ENCODE data around the gene DHX38.
"Not testable (repeated sequence)": the region's sequence is repeated elsewhere in the genome, so short reads cannot be mapped to it uniquely, and the experiment has no call there.

Gene DHX38

GRCh38 chr16:72093448-72094265, at the start of gene DHX38, which contains the start of gene TXNL4B:
DHX38 (plus strand) TSS chr16:72093847; CDS start chr16:72096158, 2,311 bp downstream.
TXNL4B (minus strand) TSS chr16:72093620; CDS start chr16:72090749, 2,871 bp downstream.
- DNase-seq (ENCODE audit: low read depth), result peak; percentile 97
- H3K4me3 ChIP-seq (ENCODE audit: low read depth, low read length), result peak within 1 kb of the TSS; percentile 87

- no peak for DNase-seq (ENCODE audit: low read depth)
- H3K4me3 ChIP-seq (ENCODE audit: low read depth, low read length), result no peak overlapping the region
Observed at GRCh38 chr16:72044296-72044695, 49.4 kb upstream of the DHX38 start.

DNA sequence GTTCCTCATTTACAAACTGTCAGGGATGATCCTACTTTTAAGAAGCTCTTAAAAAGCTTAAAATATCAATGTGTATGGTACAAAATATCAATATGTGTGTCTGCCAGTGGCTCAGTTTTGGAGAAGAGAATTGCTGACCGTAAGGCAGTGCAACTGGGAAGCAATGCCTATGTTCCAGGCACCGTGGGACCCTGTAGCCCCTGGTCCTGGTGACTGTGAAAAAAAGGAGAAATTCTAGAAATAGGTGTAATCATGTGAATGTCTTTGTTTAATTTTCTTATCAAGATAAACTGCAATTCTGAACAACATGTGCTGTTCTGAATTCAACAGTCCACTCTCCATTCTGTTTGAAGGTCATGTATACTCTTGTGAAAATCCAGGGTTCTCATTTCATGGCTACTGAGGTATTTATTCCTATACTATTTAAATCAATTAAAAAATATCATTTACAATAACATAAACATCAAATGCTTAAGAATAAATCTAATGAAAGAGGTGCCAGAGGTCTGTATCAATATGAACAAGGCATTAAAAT, 48.8 kb upstream of the DHX38 start:
- H3K4me3 ChIP-seq (ENCODE audit: low read depth, low read length), result no peak overlapping the region
- no peak for DNase-seq (ENCODE audit: low read depth)

DNA sequence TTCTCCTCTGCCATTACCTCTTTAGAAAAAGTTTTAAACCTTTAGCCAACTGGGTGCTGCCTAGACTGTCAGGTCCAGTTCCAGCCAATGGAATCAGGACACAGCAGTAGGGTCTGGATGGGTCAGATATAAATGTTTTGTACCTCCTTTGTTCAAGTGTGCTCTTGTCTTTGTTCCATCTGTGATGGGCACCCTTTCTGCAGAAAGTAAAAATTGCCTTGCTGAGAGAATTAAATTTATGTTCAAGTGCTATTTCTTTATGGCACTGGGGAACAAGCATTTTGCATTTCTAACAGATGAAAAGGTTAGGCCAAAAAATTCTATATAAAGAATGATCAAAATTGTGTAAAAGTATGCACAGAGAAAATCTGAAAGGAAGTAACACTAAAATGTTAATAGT, 44.5 kb upstream of the DHX38 start:
- DNase-seq (ENCODE audit: low read depth), result no peak
- H3K4me3 ChIP-seq (ENCODE audit: low read depth, low read length), result no peak overlapping the region

- no peak for DNase-seq (ENCODE audit: low read depth)
- no peak overlapping the region for H3K4me3 ChIP-seq (ENCODE audit: low read depth, low read length)
Observed at GRCh38 chr16:72050769-72051464, 42.7 kb upstream of the DHX38 start.

GRCh38 chr16:72051818-72052217, 41.8 kb upstream of the DHX38 start:
- no peak for DNase-seq (ENCODE audit: low read depth)
- H3K4me3 ChIP-seq (ENCODE audit: low read depth, low read length), result no peak overlapping the region

GRCh38 chr16:72054254-72054847, 39.3 kb upstream of the DHX38 start, which contains the start of gene HP:
HP (plus strand) TSS chr16:72054505; CDS start chr16:72054653, 148 bp downstream.
- H3K4me3 ChIP-seq (ENCODE audit: low read depth, low read length); DNase-seq (ENCODE audit: low read depth): not testable (repeated sequence)

DNA sequence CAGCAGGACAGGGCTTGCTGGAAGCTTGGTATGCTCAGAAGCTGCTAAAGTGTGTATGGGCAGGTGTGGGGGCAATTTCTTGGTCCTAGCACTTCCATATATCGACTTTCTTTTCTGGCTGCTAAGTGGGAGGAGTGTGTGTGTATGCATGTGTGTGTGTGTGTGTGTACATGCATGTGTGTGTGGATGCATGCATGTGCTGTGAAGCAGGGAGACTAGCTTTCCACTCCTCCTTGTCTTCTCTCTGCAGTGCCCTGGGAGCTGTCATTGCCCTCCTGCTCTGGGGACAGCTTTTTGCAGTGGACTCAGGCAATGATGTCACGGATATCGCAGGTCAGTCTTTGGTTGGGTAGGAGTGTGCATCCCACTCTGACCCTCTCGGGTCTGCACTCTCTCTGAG, 37.7 kb upstream of the DHX38 start:
- DNase-seq (ENCODE audit: low read depth), result no peak
- no peak overlapping the region for H3K4me3 ChIP-seq (ENCODE audit: low read depth, low read length)

DNA sequence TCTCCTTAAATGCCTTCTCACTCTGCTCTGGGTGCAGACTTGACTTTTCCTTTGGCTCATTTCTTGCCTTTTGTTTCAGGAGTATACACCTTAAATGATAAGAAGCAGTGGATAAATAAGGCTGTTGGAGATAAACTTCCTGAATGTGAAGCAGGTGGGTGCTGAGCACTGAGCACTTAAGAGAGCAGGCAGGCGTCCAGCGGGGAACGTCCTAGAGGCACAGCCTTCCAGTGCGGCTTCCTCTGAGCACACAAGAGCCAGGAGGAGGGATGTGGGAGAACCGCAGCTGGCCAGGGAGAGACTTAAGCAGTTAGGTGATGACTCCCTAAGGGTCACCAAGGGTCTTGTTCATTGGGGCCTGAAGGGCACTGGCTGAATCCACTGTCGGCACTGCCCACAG, 36.3 kb upstream of the DHX38 start:
- not testable (repeated sequence) for DNase-seq (ENCODE audit: low read depth); H3K4me3 ChIP-seq (ENCODE audit: low read depth, low read length)

DNA sequence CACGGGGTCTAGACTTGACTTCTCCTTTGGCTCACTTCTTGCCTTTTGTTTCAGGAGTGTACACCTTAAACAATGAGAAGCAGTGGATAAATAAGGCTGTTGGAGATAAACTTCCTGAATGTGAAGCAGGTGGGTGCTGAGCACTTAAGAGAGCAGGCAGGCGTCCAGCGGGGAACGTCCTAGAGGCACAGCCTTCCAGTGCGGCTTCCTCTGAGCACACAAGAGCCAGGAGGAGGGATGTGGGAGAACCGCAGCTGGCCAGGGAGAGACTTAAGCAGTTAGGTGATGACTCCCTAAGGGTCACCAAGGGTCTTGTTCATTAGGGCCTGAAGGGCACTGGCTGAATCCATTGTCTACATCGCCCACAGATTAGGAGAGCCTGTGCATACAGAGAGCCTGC, 34.6 kb upstream of the DHX38 start:
- not testable (repeated sequence) for DNase-seq (ENCODE audit: low read depth); H3K4me3 ChIP-seq (ENCODE audit: low read depth, low read length)

DNA sequence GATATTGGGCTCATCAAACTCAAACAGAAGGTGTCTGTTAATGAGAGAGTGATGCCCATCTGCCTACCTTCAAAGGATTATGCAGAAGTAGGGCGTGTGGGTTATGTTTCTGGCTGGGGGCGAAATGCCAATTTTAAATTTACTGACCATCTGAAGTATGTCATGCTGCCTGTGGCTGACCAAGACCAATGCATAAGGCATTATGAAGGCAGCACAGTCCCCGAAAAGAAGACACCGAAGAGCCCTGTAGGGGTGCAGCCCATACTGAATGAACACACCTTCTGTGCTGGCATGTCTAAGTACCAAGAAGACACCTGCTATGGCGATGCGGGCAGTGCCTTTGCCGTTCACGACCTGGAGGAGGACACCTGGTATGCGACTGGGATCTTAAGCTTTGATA, 33.2 kb upstream of the DHX38 start:
- DNase-seq (ENCODE audit: low read depth), result no peak
- no peak overlapping the region for H3K4me3 ChIP-seq (ENCODE audit: low read depth, low read length)

GRCh38 chr16:72061564-72061963, 32.1 kb upstream of the DHX38 start:
- H3K4me3 ChIP-seq (ENCODE audit: low read depth, low read length), result no peak overlapping the region
- DNase-seq (ENCODE audit: low read depth), result no peak

DNA sequence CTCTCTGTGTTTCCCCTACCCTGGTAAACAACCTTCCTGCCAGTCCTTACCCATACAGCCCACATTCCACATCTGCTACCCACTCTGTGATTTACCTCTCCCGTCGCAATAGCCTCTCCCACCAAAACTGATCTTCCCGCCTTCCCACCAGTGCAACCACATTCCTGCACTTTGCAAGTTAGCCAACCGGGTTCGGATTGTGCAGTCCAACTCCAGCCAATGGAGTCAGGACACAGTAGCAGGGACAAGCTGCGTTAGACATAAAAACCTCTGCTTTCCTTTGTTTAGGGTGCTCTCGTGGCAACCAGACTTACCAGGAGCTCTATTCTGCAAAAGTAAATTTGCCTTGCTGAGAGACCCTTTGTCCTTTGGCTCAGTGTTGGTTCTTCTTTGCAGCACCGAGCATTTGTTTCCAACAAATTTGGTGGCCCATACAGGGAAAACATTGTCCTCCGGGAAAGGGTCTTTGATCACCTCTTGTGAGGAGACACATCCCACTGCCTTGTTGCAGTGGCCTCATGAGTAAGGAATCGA, 29.2 kb upstream of the DHX38 start:
- H3K4me3 ChIP-seq (ENCODE audit: low read depth, low read length), result no peak overlapping the region
- no peak for DNase-seq (ENCODE audit: low read depth)

- no peak overlapping the region for H3K4me3 ChIP-seq (ENCODE audit: low read depth, low read length)
- DNase-seq (ENCODE audit: low read depth), result no peak
Observed at GRCh38 chr16:72066747-72067146, 26.9 kb upstream of the DHX38 start.

GRCh38 chr16:72068930-72069329, 24.7 kb upstream of the DHX38 start:
- DNase-seq (ENCODE audit: low read depth), result no peak
- no peak overlapping the region for H3K4me3 ChIP-seq (ENCODE audit: low read depth, low read length)

DNA sequence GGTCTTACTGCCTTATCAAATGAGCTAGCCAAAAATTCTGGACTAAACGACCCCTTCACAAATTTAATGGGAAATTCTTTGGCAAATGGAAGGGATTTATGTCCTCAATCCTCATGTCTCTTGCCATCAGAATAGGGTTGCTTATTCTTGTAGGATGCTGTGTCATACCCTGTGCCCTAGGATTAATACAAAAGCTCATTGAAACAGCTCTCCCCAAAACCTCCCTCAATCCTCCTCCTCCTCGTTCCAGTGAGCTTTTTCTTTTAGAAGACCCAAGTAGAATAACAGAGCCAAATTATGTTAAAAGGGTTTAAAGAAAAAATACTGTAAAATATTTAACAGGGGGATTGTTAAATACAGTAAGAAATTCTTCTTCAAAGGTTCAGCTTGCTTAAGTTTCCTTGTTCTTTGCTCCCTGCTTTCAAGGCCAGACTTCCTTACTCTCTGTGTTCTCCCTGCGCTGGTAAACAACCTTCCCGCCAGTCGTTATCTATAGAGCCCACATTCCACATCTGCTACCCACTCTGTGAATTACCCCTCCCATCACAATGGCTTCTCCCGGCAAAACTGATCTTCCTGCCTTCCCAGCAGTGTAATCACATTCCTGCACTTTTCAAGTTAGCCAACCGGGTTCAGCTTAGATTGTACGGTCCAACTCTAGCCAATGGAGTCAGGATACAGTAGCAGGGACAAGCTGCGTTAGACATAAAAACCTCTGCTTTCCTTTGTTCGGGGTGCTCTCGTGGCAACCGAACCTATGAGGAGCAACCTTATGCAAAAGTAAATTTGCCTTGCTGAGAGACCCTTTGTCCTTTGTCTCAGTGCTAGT, 20.9 kb upstream of the DHX38 start:
- no peak for DNase-seq (ENCODE audit: low read depth)
- no peak overlapping the region for H3K4me3 ChIP-seq (ENCODE audit: low read depth, low read length)

GRCh38 chr16:72073560-72074230, 20.0 kb upstream of the DHX38 start:
- no peak for DNase-seq (ENCODE audit: low read depth)

DNA sequence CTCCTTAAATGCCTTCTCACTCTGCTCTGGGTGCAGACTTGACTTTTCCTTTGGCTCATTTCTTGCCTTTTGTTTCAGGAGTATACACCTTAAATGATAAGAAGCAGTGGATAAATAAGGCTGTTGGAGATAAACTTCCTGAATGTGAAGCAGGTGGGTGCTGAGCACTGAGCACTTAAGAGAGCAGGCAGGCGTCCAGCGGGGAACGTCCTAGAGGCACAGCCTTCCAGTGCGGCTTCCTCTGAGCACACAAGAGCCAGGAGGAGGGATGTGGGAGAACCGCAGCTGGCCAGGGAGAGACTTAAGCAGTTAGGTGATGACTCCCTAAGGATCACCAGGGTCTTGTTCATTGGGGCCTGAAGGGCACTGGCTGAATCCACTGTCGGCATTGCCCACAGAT, 18.6 kb upstream of the DHX38 start:
- DNase-seq (ENCODE audit: low read depth); H3K4me3 ChIP-seq (ENCODE audit: low read depth, low read length): not testable (repeated sequence)

More at GRCh38 chr16:72073560-72074230, 20.0 kb upstream of the DHX38 start:
- H3K4me3 ChIP-seq (ENCODE audit: low read depth, low read length), result no peak overlapping the region

All from skeletal muscle cell (primary cell).